ENCODE measurements around the gene CTIF. TPM values are rescaled to one million over a fixed set of nuclear protein-coding genes. Genes with fewer than 3 reads are reported as not detected.

Gene CTIF
- total RNA-seq, 2 experiments from 2014 or later: 3.2 to 3.5 TPM

DNA sequence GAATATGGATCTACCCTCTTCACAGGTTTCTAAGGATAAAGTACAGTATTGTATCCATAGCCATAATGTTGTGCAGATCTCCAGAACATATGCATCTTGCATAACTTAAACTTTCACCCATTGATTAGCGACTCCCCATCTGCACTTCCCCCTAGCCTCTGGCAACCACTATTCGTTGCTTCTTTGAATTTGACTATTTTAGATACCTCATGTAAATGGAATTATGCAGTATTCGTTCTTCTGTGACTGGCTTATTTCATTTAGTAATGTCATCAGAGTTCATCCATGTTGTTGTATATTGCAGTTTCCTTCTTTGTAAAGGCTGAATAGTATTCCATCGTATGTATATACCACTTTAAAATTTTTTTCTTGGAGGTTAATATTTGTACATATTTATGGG, 283.0 kb downstream of the CTIF start:
- no peak for DNase-seq
- intact Hi-C loops (cut with micrococcal nuclease): no loop called here
- no peaks in the 10 kb centered on the region for H3K36me3 Mint-ChIP-seq (ENCODE audit: low read depth)
- TF ChIP-seq, protein P1, sequence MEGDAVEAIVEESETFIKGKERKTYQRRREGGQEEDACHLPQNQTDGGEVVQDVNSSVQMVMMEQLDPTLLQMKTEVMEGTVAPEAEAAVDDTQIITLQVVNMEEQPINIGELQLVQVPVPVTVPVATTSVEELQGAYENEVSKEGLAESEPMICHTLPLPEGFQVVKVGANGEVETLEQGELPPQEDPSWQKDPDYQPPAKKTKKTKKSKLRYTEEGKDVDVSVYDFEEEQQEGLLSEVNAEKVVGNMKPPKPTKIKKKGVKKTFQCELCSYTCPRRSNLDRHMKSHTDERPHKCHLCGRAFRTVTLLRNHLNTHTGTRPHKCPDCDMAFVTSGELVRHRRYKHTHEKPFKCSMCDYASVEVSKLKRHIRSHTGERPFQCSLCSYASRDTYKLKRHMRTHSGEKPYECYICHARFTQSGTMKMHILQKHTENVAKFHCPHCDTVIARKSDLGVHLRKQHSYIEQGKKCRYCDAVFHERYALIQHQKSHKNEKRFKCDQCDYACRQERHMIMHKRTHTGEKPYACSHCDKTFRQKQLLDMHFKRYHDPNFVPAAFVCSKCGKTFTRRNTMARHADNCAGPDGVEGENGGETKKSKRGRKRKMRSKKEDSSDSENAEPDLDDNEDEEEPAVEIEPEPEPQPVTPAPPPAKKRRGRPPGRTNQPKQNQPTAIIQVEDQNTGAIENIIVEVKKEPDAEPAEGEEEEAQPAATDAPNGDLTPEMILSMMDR (IDR thresholded peaks at IDR 0.05): no peak
- H3K4me3 Mint-ChIP-seq: no peak overlapping the region
- ATAC-seq: no peak
- CTCF ChIA-PET: interaction anchor here (1.1 kb wide), 1 partner anchor 11 kb away, joined by 3 read pairs; no protein-coding TSS in a partner anchor
- H3K27ac Mint-ChIP-seq: no peak overlapping the region
- H3K27me3 Mint-ChIP-seq: no peaks in the 10 kb centered on the region
- peaks cover 18% of the 10 kb centered on the region for H3K4me1 Mint-ChIP-seq (ENCODE audit: low read depth)
- H3K9me3 Mint-ChIP-seq: no peaks in the 10 kb centered on the region
- POLR2A ChIA-PET: interaction anchor here (0.6 to 2.2 kb wide), 3 partner anchors 9 to 12 kb away, joined by 3 to 9 read pairs (median 3); no protein-coding TSS in a partner anchor

DNA sequence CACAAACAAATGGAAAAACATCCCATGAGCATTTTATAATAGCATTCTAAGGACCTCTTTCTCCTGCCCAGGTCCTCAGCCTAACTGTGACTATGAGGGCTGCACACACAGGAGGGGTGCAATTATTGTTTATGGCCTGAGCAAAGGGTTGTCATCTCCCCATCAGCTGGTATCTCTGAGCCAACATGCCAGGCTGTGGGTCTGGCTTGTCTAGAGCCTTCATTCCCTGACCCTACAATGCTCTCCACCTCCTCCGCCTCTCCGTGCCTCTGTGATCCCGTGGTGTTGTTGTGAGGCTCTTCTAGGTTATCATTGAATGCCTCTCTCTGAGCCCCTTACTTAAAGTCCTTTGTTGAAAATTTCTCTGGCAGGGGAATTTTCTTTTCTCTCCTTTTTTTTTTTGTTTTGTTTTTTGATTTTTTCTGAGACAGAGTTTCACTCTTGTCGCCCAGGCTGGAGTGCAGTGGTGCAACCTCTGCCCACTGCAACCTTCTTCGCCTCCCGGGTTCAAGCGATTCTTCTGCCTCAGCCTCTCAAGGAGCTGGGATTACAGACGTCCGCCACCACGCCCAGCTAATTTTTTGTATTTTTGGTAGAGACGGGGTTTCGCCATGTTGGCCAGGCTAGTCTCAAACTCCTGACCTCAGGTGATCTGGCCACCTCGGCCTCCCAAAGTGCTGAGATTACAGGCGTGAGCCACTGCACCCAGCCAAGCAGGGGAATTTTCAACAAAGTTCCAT, 285.6 kb downstream of the CTIF start:
- Mint-ChIP-seq H3K36me3 (ENCODE audit: low read depth) (no peaks in the 10 kb centered on the region), H3K4me1 (ENCODE audit: low read depth) (peaks cover 18% of the 10 kb centered on the region), H3K9me3 (no peaks in the 10 kb centered on the region), H3K4me3 (no peak overlapping the region), H3K27ac (no peak overlapping the region), H3K27me3 (no peaks in the 10 kb centered on the region)
- DNase-seq: no peak
- POLR2A ChIA-PET: no interaction called here
- TF ChIP-seq, protein P1 (IDR thresholded peaks at IDR 0.05): no peak
- intact Hi-C loops (cut with micrococcal nuclease): no loop called here
- ATAC-seq: no peak
- CTCF ChIA-PET: no interaction called here

DNA sequence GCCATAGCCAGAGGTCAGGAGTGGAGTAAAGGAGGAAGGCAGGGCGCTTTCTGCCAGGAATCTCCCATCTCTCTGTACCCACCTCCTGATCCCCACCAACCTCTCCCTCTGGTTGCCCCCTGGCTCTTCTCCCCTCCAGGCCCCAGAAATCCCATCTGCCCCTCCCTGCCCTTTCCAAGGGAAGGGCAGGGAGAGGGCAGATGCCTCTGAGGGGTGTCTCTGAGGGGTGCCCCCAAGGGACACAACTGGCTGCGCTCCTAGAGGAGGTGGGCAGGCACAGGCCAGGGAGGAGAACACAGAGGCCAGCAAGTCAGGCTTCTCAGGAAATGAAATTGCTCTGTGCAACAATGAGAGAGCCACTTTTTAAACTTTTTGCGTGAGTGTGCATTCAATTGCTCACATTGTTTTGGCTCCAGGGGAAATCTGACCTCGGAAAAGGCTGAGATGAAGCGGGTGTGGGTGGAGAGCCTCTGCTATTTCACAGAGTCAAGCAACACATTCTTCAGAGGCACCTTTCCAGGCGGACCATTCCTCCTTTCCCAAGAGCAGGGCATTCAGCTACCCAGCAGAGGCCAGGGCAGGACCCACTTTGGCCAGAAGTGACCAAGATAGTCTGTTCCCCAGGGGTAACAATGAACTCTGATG, 286.4 kb downstream of the CTIF start:
- H3K27me3 Mint-ChIP-seq: no peaks in the 10 kb centered on the region
- ChIA-PET POLR2A (no interaction called here), CTCF (no interaction called here)
- H3K4me3 Mint-ChIP-seq: no peak overlapping the region
- no peaks in the 10 kb centered on the region for H3K9me3 Mint-ChIP-seq
- intact Hi-C loops (cut with micrococcal nuclease): no loop called here
- no peak overlapping the region for H3K27ac Mint-ChIP-seq
- no peaks in the 10 kb centered on the region for H3K36me3 Mint-ChIP-seq (ENCODE audit: low read depth)
- peaks cover 20% of the 10 kb centered on the region for H3K4me1 Mint-ChIP-seq (ENCODE audit: low read depth)
- TF ChIP-seq, protein P1 (IDR thresholded peaks at IDR 0.05): no peak
- no peak for ATAC-seq
- DNase-seq: no peak

DNA sequence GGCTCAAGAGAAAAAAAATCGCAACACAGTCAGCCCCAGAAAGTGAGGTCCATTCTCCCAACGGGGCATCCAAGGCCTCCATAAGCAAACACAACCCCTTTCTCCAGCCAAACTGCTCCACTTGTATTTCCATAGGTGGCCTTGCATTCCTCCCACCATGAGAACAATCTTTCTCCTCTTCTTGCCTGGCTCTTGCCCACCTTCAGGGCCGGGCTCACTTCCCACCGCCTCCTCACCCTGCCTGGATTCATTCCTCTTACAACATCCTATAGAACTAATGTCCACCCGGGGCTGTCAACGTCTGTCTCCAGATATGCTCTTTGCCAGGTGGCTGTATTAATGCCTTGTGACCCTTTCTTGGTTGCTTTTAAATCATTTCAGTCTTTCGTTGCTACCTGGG, 287.4 kb downstream of the CTIF start:
- peaks cover 18% of the 10 kb centered on the region for H3K4me1 Mint-ChIP-seq (ENCODE audit: low read depth)
- POLR2A ChIA-PET: no interaction called here
- no peaks in the 10 kb centered on the region for H3K9me3 Mint-ChIP-seq
- TF ChIP-seq, protein P1 (IDR thresholded peaks at IDR 0.05): no peak
- no peak overlapping the region for H3K27ac Mint-ChIP-seq
- H3K27me3 Mint-ChIP-seq: no peaks in the 10 kb centered on the region
- ATAC-seq (no peak), DNase-seq (no peak)
- no peak overlapping the region for H3K4me3 Mint-ChIP-seq
- CTCF ChIA-PET: interaction anchor here (1.2 kb wide), 1 partner anchor 87 kb away, joined by 3 read pairs; no protein-coding TSS in a partner anchor
- intact Hi-C loops (cut with micrococcal nuclease): no loop called here
- no peaks in the 10 kb centered on the region for H3K36me3 Mint-ChIP-seq (ENCODE audit: low read depth)

DNA sequence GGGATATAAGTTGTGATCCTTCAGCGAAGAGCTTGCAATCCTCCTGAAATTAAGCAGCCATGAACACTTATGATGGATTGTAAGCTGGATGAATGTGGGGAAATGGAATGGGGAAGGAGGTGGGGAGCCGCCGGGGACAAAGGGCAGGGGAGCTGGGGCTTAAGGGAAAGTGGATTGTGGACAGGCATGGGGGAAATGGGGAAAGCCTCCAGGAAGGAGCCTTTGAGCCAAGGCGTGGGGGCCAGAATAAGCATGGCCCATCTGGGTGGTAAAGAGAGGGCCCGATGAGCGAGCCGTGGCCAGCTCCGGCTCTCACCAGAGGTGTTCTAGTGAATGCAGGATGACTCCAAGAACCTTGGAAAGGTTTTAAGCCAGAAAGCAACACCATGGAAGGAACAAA, 288.0 kb downstream of the CTIF start:
- no peak overlapping the region for H3K27ac Mint-ChIP-seq
- H3K36me3 Mint-ChIP-seq (ENCODE audit: low read depth): no peaks in the 10 kb centered on the region
- intact Hi-C loops (cut with micrococcal nuclease): no loop called here
- DNase-seq: no peak
- no peak overlapping the region for H3K4me3 Mint-ChIP-seq
- no peaks in the 10 kb centered on the region for H3K27me3 Mint-ChIP-seq
- H3K9me3 Mint-ChIP-seq: no peaks in the 10 kb centered on the region
- peaks cover 17% of the 10 kb centered on the region for H3K4me1 Mint-ChIP-seq (ENCODE audit: low read depth)
- TF ChIP-seq, protein P1 (IDR thresholded peaks at IDR 0.05): no peak
- ATAC-seq: no peak
- ChIA-PET POLR2A (no interaction called here), CTCF (interaction anchor here (1.2 kb wide), 1 partner anchor 86 kb away, joined by 3 read pairs; no protein-coding TSS in a partner anchor)
